Activated CD4-positive, alpha-beta T cell treated with anti-CD3 and anti-CD28 coated beads for 4 hours (primary cell): ENCODE results near the gene KLK13.

Source experiments
- DNase-seq, 2 donors: peaks; one replicate each; pipeline ENCODE4 v3.0.0-alpha.2; 2020

KLK13 gene

GRCh38 chr19:51091895-51092873 is 27.3 kb upstream of the KLK13 start:
- no peak for DNase-seq

DNA sequence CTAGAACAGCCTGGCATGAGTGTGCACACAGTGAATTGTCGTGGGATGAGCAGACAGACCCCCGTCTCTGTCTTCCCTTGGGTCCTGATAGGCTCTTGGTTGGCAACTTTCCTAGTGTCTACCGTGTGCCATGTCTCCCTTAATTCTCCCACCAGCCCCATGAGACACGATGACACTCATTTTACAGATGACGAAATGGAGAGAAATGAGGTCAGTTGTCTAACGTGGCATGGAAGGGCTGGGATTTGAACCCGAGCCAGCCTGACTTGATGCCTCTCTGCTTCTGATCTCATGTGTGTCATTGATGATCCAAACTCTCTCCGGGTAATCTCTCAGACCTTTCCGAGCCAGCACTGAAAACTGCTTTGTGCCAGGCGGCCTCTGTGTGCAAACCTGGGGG is 26.2 kb upstream of the KLK13 start:
- no peak for DNase-seq

- no peak for DNase-seq
These were observed 25.6 kb upstream of the KLK13 start for GRCh38 chr19:51090471-51090870.

DNA sequence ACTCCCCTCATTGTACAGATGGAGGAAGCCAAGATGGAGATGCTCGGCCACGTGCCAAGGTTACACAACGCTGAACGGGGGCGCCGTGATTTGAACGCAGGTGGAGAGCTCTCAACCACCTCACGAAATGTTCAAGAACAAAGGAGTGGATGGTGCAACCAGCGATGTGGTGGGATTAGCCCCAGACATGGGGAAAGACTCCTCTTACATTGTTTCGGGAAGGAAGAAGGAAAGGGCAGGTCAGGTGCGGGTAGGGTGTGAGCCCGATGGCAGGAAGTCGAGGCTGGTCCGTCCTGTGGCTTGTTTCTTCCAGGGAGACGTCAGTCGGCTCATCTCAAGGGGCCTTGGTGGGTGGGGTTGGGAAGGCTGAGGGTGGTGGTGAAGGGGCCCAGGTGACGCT is 24.9 kb upstream of the KLK13 start:
- DNase-seq, result no peak

GRCh38 chr19:51086153-51086850 is 21.4 kb upstream of the KLK13 start:
- no peak for DNase-seq

DNA sequence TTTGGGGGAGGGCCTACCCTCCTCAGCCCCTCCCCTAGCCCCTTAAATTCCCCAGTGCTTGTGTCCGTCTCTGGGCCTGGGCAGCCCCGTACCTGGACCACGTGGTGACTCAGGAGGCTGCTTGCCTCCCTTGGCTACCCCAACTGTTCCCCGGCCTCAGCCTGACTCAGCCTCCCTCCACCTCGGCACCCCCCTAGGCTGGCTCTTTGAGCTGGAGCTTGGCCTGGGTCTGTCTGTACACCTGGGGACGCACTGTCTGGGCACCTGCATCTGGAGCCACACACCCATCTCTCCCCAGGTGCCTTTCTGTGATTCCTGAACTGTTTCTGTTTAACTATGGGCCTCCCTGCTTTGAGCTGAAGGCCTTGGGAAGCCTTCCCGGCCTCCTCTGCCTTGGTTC is 19.6 kb upstream of the KLK13 start:
- DNase-seq, result no peak

DNA sequence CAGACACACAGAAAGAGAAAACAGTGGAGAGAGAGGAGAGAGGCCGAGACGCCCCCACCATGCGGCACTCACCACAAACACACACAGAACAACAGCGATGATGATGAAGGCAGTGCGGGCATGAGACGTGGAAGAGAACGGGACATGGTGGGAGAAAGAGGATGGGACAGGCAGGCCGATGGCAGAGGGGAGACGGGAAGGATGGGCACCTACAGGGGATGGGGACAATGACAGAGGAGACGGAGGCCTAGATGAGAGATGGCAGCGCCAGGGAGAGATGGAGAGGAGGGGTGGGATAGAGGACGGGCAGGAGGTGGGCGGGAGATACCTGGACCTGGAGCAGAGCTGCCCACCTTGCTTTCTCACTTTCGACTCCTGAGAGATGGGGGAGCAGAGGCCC is 18.9 kb upstream of the KLK13 start:
- DNase-seq, result no peak

GRCh38 chr19:51083181-51083580 is 18.3 kb upstream of the KLK13 start:
- DNase-seq, result no peak

GRCh38 chr19:51082611-51083010 is 17.7 kb upstream of the KLK13 start, which contains the start of gene KLK14:
Gene KLK14 (minus strand): TSS chr19:51082887. CDS start chr19:51082614, 273 bp downstream.
- no peak for DNase-seq

GRCh38 chr19:51081476-51081875 is 16.6 kb upstream of the KLK13 start:
- no peak for DNase-seq

GRCh38 chr19:51079481-51080110 is 14.7 kb upstream of the KLK13 start:
- no peak for DNase-seq

- DNase-seq, result no peak
These were observed 13.8 kb upstream of the KLK13 start for GRCh38 chr19:51078731-51079130.

DNA sequence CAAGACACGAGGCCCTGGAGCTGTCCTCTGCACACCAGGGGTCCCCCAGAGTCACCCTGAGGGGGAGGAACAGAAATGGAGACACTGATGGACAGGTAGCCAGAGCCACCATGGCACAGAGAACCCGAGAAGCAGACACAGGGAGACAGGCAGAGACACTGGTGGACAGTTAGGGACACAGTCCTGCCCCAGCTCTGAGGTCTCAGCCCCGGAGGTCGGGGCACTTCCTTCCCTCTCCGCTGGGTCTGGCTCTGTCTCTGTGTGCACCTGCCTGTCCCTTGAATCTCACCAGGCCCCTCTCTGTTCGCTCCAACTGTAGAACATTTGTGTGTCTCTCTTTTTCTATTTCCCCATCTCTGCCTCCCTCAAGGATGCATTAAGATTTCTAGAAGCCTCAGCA is 13.2 kb upstream of the KLK13 start:
- DNase-seq, result no peak

- DNase-seq, result no peak
These were observed 11.8 kb upstream of the KLK13 start for GRCh38 chr19:51076631-51077213.

- DNase-seq, result no peak
These were observed 11.1 kb upstream of the KLK13 start for GRCh38 chr19:51075998-51076397.

- no peak for DNase-seq
These were observed 6.2 kb upstream of the KLK13 start for GRCh38 chr19:51071095-51071405.

DNA sequence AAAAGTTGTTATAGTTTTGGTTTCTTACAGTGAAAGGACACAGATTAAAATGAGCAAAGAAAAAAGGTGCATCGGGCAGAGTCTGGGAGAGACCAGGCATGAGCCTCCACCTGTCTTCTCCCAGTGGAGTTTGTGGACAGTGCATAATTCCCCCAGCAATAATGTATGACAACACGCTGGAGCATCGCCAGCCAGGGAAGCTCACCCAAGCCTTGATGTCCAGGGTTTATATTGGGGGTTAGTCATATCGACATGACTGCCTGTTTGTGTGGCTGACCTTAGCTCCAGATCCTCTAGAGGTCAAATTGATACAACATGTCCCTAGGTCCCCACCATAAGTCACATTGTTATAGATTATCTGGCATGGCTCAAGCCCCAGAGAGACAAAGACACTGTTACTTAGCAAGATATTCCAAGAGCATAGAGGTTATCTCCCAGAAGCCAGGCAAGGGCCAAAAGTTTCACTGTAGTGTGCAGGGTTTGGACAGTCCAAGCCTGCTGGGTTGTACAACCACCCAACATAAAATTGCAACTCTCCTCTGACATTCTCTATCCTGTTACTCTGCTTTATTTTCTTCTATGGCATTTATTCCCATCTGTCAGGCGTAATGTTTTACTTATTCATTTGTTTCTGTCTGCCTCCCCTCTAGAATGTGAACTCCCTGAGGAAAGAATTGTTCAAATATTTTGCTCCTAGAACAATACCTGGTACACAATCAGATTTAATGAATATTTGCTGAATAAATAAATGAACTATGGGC is 5.6 kb upstream of the KLK13 start:
- no peak for DNase-seq

DNA sequence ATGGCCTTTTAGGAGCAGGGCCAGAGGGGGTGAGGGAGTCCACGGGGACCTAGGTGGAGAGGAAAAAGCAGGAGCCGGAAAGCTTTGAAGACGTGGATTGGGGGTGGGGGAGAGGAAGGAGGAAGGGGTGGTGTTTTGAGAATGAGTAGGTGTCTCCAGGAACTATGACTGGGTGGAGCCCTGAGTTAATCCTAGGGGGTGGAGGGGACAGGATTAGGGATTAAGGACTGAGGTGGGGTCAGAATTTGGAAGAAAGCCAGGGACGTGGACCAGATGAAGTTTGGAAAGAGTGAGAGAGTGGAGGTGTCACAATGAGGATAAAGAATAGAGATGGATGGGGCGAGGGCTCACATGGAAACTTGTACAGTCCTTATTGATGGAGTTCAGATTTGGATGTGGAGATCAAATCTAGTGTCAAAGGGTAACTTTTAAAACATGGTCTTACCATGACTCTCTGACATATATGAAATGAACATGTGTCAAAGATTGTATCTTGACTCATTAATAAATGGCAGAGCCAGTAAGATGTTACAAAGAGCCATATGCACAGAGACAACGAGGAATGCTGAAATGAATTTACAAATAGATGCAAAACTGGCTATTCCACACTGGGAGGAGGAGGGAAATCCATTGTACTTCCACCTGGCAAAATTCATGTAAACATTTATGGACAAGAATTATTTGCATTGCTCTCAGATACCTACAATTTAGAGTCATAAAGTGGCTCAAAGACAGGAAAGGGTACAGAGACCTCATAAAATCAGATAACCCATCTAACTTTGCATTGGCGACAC is 1.7 kb upstream of the KLK13 start:
- DNase-seq, result no peak

DNA sequence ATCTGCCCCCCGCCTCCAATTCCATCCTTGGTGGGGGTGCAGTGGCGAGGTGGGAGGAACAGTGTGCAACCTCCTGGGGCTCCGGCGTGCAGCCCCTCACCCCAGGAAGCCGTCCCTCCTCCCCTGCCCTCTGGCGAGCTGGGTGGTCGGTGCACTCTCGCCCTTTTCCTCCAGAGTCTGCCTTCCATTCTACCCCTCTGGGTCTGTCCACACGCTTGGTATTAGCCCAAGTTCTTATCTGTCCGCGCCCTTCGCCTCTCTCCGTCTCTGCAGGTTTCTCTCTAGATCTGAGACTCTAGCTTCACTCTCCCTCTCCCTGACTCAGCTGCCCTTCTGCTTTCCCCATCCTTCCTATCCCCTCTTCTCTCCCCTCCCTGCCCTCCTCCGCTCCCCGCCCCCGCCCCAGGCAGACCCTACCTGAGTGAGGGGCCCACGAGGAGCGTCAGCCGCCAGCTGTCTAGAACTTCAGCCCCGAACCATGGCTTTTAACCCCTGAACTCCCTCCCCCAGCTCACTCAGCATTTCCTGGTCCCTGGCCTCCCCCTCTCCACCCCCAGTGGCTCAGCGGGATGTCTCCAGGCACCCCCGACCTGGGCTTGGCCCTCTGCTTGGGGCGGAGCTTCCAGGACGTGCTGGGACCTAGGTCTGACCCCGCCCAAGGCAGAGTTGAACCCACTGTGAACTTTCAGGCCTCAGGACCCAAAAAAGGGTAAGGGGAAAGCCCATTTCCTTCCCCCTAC is 499 bp upstream of the KLK13 start:
- no peak for DNase-seq

DNA sequence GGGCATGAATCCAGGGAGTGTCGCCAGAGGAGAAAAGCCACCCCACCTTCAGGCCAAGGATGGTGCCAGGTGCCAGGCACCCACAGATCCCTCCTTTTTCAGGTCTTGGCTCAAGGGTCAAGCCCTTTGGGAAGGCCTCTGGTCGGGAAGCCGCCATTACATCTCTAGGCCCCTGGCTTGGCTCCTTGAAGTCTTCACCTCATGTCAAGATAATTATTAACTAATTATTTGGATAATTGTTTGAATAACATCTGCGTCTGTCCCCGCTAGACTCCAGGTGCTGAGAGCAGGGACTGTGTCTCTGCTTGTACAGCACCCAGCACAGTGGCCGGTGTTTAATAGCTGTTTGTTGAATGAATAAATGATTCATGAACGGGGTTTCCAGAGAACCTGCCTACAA is 1.2 kb downstream of the KLK13 start:
- DNase-seq, result no peak

DNA sequence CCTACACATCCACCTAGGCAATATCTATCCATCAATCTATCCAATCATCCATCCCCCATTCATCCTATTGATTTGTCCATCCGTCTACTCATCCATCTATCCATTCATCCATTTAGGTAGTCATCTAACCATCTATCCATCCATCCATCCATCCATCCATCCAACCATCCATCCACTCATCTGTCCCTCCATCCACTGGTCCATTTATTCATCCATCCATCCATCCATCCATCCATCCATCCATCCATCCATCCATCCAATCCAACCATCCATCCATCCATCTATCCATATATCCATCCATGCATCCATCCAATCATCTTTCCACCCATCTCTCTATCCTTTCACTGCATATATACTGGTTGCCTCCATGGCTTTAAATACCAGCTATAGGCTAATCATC is 3.9 kb downstream of the KLK13 start:
- no peak for DNase-seq
